Thyroid gland (tissue), 4 donors: ENCODE measurements around the gene ZNF541.

ENCODE experiments used
- POLR2A ChIP-seq, 2 donors: fragments of 450-650 bp; IDR thresholded peaks; one replicate each; pipeline ENCODE4 v1.6.1; 2017; ENCODE audit warnings: antibody characterized with exemption in 2 of 2, mild to moderate bottlenecking in 2 of 2, moderate library complexity in 1 of 2
- TF ChIP-seq, protein P1 (sequence below), 6 experiments: fragments of 200-600 bp in 3 of 6; fragments of 450-650 bp in 3 of 6; sonication (generic) in 3 of 6; IDR thresholded peaks; one replicate each; pipeline ENCODE4 v1.5.1; 2016 to 2019; ENCODE audit warnings: antibody characterized with exemption in 6 of 6, mild to moderate bottlenecking in 2 of 6, inconsistent platforms in 1 of 6, moderate library complexity in 1 of 6

DNA sequence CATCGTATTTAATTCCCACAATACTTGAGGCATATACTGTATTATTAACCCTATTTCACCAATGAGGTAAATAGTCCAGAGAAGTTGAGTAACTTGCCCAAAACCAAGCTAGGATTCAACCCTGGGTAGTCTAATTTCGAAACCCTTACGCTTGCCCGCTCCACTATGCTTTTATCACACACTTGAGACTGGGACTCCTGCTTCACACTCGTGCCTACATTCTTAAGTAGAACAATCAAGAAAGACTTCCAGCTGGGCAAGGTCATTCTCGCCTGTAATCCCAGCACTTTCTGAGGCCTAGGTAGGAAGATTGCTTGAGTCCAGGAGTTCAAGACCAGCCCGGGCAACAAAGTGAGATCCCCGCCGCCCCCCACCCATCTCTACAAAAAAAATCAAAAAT, 3.6 kb downstream of the ZNF541 start:
- TF ChIP-seq, protein P1, sequence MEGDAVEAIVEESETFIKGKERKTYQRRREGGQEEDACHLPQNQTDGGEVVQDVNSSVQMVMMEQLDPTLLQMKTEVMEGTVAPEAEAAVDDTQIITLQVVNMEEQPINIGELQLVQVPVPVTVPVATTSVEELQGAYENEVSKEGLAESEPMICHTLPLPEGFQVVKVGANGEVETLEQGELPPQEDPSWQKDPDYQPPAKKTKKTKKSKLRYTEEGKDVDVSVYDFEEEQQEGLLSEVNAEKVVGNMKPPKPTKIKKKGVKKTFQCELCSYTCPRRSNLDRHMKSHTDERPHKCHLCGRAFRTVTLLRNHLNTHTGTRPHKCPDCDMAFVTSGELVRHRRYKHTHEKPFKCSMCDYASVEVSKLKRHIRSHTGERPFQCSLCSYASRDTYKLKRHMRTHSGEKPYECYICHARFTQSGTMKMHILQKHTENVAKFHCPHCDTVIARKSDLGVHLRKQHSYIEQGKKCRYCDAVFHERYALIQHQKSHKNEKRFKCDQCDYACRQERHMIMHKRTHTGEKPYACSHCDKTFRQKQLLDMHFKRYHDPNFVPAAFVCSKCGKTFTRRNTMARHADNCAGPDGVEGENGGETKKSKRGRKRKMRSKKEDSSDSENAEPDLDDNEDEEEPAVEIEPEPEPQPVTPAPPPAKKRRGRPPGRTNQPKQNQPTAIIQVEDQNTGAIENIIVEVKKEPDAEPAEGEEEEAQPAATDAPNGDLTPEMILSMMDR (IDR thresholded peaks at IDR 0.05) = no peak
- no peak for TF ChIP-seq POLR2A (IDR thresholded peaks at IDR 0.05)
